Measurements from ENCODE around the gene RER1.

The RER1 gene

GRCh38 chr1:2444138-2444591, 52.5 kb downstream of the RER1 start:
- Histone ChIP-seq H3K27me3 (ENCODE audit: control insufficient read depth, insufficient read depth, low read length) (peaks cover 32% of the 10 kb centered on the region), H3K9ac (ENCODE audit: low read length) (no peak overlapping the region), H3K36me3 (ENCODE audit: control insufficient read depth, insufficient read depth, low read length) (no peaks in the 10 kb centered on the region), H3K4me3 (ENCODE audit: low read length) (no peak overlapping the region), H3K9me3 (ENCODE audit: control insufficient read depth, low read length) (no peaks in the 10 kb centered on the region), H3K4me1 (ENCODE audit: control insufficient read depth, insufficient read depth, low read length) (no peaks in the 10 kb centered on the region)

DNA sequence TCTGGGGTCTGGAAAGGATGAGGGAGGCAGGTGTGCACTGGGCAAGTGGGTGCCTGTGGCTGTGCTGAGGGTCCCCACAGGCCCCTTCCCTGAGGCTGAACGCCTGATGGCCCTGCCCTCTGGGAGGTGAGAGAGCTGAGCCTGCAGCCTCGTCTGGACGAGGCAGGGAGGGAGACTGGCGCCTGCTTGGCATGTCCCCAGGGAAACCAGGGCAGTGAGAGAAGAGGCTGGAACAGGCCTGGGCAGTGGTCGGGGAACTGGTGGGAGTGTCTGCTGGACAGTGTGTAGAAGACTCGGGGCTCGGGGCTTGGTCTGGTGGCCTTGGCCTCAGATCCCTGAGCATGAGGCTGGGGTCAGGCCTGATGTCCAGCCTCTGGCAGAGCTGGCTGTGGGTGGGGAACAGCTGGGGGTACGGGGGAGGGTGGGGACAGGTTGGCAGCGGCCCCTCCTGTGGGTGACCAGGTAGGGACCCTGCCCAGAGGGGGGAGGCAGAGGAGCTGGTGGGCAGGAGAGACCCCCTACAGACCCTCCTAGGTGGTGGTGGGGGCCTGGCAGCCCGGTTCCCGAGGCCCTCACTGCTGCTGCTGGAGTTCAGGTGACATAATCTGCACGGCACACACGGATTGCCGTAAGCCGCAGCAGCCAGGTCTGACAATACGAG, 53.7 kb downstream of the RER1 start:
- Histone ChIP-seq H3K9ac (ENCODE audit: low read length) (no peak overlapping the region), H3K27me3 (ENCODE audit: control insufficient read depth, insufficient read depth, low read length) (peaks cover 32% of the 10 kb centered on the region)

DNA sequence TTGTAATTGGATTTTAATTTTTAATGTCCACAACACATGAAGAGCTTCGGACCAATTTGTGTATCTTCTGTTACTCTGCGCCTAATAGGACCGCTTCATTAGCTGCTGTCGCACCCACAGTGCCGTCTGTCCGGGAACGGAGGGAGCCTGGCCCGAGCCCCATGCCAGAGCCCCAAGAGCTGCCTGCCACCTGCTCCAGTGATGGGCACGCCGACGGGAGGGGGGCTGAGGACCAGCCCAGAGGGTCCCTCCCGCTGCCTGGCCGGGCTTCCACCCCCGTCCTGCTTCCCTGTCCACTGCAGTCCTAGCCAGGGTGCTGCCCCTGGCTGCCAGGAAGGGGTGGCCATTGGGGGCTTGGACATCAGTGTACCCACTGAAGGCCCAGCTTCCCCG, 54.2 kb downstream of the RER1 start:
- H3K9me3 ChIP-seq (ENCODE audit: control insufficient read depth, low read length), result no peaks in the 10 kb centered on the region
- H3K36me3 ChIP-seq (ENCODE audit: control insufficient read depth, insufficient read depth, low read length), result no peaks in the 10 kb centered on the region
- H3K27me3 ChIP-seq (ENCODE audit: control insufficient read depth, insufficient read depth, low read length), result peaks cover 32% of the 10 kb centered on the region
- H3K9ac ChIP-seq (ENCODE audit: low read length), result no peak overlapping the region
- no peak overlapping the region for H3K4me3 ChIP-seq (ENCODE audit: low read length)
- H3K4me1 ChIP-seq (ENCODE audit: control insufficient read depth, insufficient read depth, low read length), result no peaks in the 10 kb centered on the region

More for the DNA sequence above, 53.7 kb downstream of the RER1 start:
- Histone ChIP-seq H3K9me3 (ENCODE audit: control insufficient read depth, low read length) (no peaks in the 10 kb centered on the region), H3K36me3 (ENCODE audit: control insufficient read depth, insufficient read depth, low read length) (no peaks in the 10 kb centered on the region), H3K4me1 (ENCODE audit: control insufficient read depth, insufficient read depth, low read length) (no peaks in the 10 kb centered on the region), H3K4me3 (ENCODE audit: low read length) (no peak overlapping the region)

GRCh38 chr1:2446394-2446793, 54.8 kb downstream of the RER1 start:
- Histone ChIP-seq H3K9me3 (ENCODE audit: control insufficient read depth, low read length) (no peaks in the 10 kb centered on the region), H3K27me3 (ENCODE audit: control insufficient read depth, insufficient read depth, low read length) (peaks cover 31% of the 10 kb centered on the region), H3K36me3 (ENCODE audit: control insufficient read depth, insufficient read depth, low read length) (no peaks in the 10 kb centered on the region), H3K9ac (ENCODE audit: low read length) (no peak overlapping the region), H3K4me1 (ENCODE audit: control insufficient read depth, insufficient read depth, low read length) (no peaks in the 10 kb centered on the region), H3K4me3 (ENCODE audit: low read length) (no peak overlapping the region)

GRCh38 chr1:2446861-2447260, 55.2 kb downstream of the RER1 start:
- Histone ChIP-seq H3K4me1 (ENCODE audit: control insufficient read depth, insufficient read depth, low read length) (no peaks in the 10 kb centered on the region), H3K9ac (ENCODE audit: low read length) (no peak overlapping the region), H3K27me3 (ENCODE audit: control insufficient read depth, insufficient read depth, low read length) (peaks cover 28% of the 10 kb centered on the region), H3K36me3 (ENCODE audit: control insufficient read depth, insufficient read depth, low read length) (no peaks in the 10 kb centered on the region), H3K4me3 (ENCODE audit: low read length) (no peak overlapping the region), H3K9me3 (ENCODE audit: control insufficient read depth, low read length) (no peaks in the 10 kb centered on the region)

DNA sequence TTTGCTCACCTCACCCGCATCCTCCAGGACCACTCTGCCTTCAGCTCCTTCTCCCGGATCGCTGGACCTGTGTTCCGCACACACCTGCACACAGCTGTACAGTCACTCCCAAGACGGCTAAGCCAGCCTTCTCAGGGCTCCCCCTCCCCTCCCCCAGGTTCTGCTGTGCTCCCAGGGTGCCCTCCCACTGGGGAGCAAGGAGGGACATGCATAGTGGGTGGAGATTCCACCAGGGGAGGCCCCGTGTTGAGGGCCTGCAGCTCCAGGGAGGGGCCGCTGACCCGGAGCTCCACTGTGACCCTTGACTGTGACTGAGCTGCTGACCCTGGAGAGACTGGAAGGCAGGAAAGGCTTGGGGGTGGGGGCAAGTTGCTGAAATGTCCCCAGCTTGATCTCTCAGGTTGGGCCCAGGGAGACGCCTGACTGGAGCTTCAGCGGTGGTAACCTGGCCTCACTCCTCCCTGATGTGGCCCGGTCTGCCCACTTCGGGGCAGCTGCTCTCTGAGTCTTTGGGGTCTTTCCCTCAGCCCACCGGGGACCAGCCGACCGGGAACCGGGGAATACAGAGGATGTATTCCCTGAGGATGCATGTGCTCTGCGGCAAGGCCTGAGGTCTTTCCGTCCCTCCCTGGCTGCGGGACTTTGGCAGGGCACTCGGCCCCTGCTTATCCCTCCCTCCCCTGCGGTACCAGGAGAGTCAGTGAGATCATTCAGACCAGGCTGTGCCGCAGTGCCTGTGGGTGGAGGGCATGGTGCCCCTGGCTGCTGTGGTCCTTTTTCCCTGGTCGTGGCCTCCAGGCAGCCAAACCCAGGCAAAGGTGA, 55.8 kb downstream of the RER1 start:
- no peak overlapping the region for H3K9ac ChIP-seq (ENCODE audit: low read length)
- H3K4me1 ChIP-seq (ENCODE audit: control insufficient read depth, insufficient read depth, low read length), result no peaks in the 10 kb centered on the region
- no peaks in the 10 kb centered on the region for H3K9me3 ChIP-seq (ENCODE audit: control insufficient read depth, low read length)
- H3K36me3 ChIP-seq (ENCODE audit: control insufficient read depth, insufficient read depth, low read length), result no peaks in the 10 kb centered on the region
- no peak overlapping the region for H3K4me3 ChIP-seq (ENCODE audit: low read length)
- H3K27me3 ChIP-seq (ENCODE audit: control insufficient read depth, insufficient read depth, low read length), result peaks cover 26% of the 10 kb centered on the region

DNA sequence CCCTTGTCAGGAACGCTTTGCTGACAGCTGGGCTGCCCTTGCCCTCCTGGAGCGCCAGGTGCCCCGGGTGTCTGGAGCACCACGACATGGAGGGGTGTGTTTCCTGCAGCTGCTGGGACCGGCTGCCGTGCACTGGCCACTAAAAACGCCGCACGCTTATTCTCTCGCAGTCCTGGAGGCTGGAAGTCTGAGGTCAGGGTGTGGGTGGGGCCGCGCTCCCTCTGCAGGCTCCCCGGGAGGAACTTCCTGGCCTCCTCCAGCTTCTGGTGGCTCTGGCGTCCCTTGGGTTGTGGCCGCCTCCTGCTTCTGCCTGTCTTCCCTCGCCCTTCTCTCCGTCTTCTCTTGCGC, 56.4 kb downstream of the RER1 start:
- H3K9ac ChIP-seq (ENCODE audit: low read length), result no peak overlapping the region
- no peaks in the 10 kb centered on the region for H3K9me3 ChIP-seq (ENCODE audit: control insufficient read depth, low read length)
- H3K4me1 ChIP-seq (ENCODE audit: control insufficient read depth, insufficient read depth, low read length), result no peaks in the 10 kb centered on the region
- no peak overlapping the region for H3K4me3 ChIP-seq (ENCODE audit: low read length)
- H3K27me3 ChIP-seq (ENCODE audit: control insufficient read depth, insufficient read depth, low read length), result peaks cover 21% of the 10 kb centered on the region
- H3K36me3 ChIP-seq (ENCODE audit: control insufficient read depth, insufficient read depth, low read length), result no peaks in the 10 kb centered on the region

DNA sequence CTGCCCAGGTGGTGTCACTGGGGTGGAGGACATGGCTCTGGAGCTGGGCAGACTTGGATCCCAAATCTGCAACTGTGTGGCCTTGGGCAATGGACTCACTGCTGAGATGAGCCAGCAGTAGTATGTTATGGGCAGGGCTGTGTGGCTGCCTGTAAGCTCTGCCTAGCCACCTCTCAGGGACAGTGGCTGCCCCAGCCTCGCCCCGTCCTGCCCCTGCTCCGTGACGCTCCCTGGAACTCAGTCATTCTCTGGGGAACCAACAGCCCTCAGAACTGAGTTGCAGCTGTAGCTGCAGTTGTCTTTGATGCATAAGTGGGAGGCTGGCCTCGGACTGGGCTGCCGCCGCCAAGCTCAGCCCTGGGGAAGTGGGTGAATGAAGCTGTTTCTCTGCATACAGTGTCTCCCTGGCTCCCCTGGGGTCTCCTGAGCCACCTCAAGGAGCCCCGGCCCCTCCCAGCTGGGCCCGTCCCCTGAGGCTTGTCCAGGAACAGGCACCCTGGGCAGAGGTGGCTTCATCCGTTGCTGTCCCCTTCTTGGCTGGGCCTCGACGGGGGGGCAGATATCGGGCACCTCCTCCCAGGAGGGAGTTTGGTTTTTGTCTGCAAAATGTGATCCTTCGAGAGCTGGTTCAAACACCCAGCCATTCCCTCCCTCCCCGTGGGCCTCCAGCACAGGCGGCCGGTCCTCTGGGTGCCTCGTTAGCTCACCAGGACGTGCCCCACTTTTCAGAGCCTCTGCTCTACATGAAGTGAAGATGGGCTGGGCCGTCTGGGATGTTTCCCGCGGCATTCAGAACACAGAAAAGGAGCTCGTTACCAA, 58.2 kb downstream of the RER1 start:
- Histone ChIP-seq H3K4me1 (ENCODE audit: control insufficient read depth, insufficient read depth, low read length) (no peaks in the 10 kb centered on the region), H3K9ac (ENCODE audit: low read length) (no peak overlapping the region), H3K36me3 (ENCODE audit: control insufficient read depth, insufficient read depth, low read length) (no peaks in the 10 kb centered on the region), H3K4me3 (ENCODE audit: low read length) (no peak overlapping the region), H3K27me3 (ENCODE audit: control insufficient read depth, insufficient read depth, low read length) (peaks cover 9% of the 10 kb centered on the region), H3K9me3 (ENCODE audit: control insufficient read depth, low read length) (no peaks in the 10 kb centered on the region)

DNA sequence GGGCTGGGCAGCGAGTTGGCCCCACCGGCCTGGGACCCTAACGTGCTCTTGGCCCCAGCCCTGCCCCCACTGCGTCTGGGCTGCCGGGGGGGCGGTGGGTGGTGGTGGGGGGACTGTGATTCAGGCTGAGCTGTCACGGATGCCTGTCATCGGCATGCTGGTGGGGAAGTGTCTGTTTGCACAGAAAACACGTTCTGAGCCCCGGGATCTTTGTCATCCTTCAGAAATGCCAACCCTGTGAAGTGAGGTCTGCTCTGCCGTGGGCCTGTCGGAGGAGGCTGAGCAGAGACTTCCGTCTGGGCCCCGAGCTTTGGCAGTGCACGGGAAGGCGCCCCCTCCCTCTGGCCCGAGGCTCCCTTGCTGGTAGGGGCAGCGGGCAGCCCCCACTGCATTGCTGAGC, 60.1 kb downstream of the RER1 start:
- Histone ChIP-seq H3K9ac (ENCODE audit: low read length) (no peak overlapping the region), H3K9me3 (ENCODE audit: control insufficient read depth, low read length) (no peaks in the 10 kb centered on the region), H3K4me3 (ENCODE audit: low read length) (no peak overlapping the region), H3K4me1 (ENCODE audit: control insufficient read depth, insufficient read depth, low read length) (no peaks in the 10 kb centered on the region), H3K36me3 (ENCODE audit: control insufficient read depth, insufficient read depth, low read length) (no peaks in the 10 kb centered on the region), H3K27me3 (ENCODE audit: control insufficient read depth, insufficient read depth, low read length) (peaks cover 5% of the 10 kb centered on the region)

DNA sequence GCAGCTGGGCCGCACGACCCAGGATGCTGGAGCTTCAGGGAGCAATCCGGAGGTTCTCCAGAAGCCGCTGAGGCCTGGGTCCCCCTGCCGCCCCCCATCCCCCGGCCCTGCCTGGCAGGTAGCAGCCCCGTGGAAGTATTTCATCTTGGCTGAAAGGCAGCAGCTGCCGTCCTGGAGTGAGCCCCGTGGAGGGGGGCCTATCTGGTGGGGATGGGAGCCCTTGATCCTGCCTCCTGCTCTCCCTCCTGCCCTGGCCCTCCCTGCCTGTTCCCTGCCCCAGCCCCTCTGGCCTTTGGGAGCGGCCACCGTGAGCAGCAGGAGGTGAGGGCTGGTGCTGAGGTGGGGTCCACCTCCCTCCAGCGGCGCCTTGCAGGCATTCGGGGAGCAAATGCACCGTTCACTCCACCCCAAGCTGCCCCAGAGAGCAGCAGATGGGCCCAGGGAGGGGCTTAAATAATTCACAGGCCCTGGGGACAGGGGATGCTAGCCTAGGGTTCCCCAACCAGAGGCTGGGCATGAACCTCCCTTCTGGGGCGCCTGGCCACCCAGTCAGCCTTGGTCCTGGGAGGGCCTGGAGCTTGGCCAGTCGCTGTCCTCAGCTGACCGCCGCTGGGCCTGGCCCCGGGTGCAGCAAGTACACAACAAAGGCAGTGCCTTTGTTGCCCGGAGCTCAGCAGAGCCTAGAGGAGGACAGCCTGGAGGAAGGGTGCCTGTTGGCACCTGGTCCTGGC, 60.7 kb downstream of the RER1 start:
- Histone ChIP-seq H3K36me3 (ENCODE audit: control insufficient read depth, insufficient read depth, low read length) (no peaks in the 10 kb centered on the region), H3K9ac (ENCODE audit: low read length) (no peak overlapping the region), H3K9me3 (ENCODE audit: control insufficient read depth, low read length) (no peaks in the 10 kb centered on the region), H3K27me3 (ENCODE audit: control insufficient read depth, insufficient read depth, low read length) (peaks cover 5% of the 10 kb centered on the region), H3K4me3 (ENCODE audit: low read length) (no peak overlapping the region), H3K4me1 (ENCODE audit: control insufficient read depth, insufficient read depth, low read length) (no peaks in the 10 kb centered on the region)

GRCh38 chr1:2452932-2453315, 61.3 kb downstream of the RER1 start:
- peaks cover 5% of the 10 kb centered on the region for H3K27me3 ChIP-seq (ENCODE audit: control insufficient read depth, insufficient read depth, low read length)
- no peak overlapping the region for H3K9ac ChIP-seq (ENCODE audit: low read length)
- H3K4me1 ChIP-seq (ENCODE audit: control insufficient read depth, insufficient read depth, low read length), result no peaks in the 10 kb centered on the region
- H3K36me3 ChIP-seq (ENCODE audit: control insufficient read depth, insufficient read depth, low read length), result no peaks in the 10 kb centered on the region
- no peaks in the 10 kb centered on the region for H3K9me3 ChIP-seq (ENCODE audit: control insufficient read depth, low read length)
- H3K4me3 ChIP-seq (ENCODE audit: low read length), result no peak overlapping the region

Data from mucosa of stomach (tissue), 1 donor.